ENCODE results near the gene LY6G6C.

Gene LY6G6C

GRCh38 chr6:31701666-31702404 is 19.7 kb downstream of the LY6G6C start:
- no peak for DNase-seq (ENCODE audit: low read depth, low spot score)

GRCh38 chr6:31700740-31701401 is 20.7 kb downstream of the LY6G6C start:
- H3K4me3 ChIP-seq (ENCODE audit: low read depth, low read length), result no peak overlapping the region
- TF ChIP-seq CTCF (IDR thresholded peaks at IDR 0.05; ENCODE audit: insufficient read depth, low read length, missing control alignments), result no peak
- ChIA-PET CTCF (interaction anchor here (1.7 kb wide), 1 partner anchor 9 kb away, joined by 6 read pairs; no protein-coding TSS in a partner anchor), POLR2A (interaction anchor here (1.5 kb wide), 1 partner anchor 127 kb away, joined by 3 read pairs; the partner anchor contains the start of gene HSPA1B)
- no peak for DNase-seq (ENCODE audit: low read depth, low spot score)

More at GRCh38 chr6:31701666-31702404, 19.7 kb downstream of the LY6G6C start:
- ChIA-PET POLR2A (interaction anchor here (0.6 to 1.9 kb wide), 4 partner anchors 8 to 128 kb away, joined by 3 to 6 read pairs (median 3); partner anchors contain the start of gene HSPA1B), CTCF (interaction anchor here (0.8 to 2.2 kb wide), 6 partner anchors 10 to 128 kb away, joined by 3 to 11 read pairs (median 5); no protein-coding TSS in a partner anchor)
- H3K4me3 ChIP-seq (ENCODE audit: low read depth, low read length), result peak overlapping the region; percentile 84
- TF ChIP-seq CTCF (IDR thresholded peaks at IDR 0.05; ENCODE audit: insufficient read depth, low read length, missing control alignments), result no peak

- DNase-seq (ENCODE audit: low read depth, low spot score), result no peak
- POLR2A ChIA-PET, result no interaction called here
- no peak for TF ChIP-seq CTCF (IDR thresholded peaks at IDR 0.05; ENCODE audit: insufficient read depth, low read length, missing control alignments)
- CTCF ChIA-PET, result interaction anchor here (1.1 kb wide), 1 partner anchor 7 kb away, joined by 4 read pairs; no protein-coding TSS in a partner anchor
- no peak overlapping the region for H3K4me3 ChIP-seq (ENCODE audit: low read depth, low read length)
Observed at GRCh38 chr6:31697555-31697954, 24.0 kb downstream of the LY6G6C start.

- DNase-seq (ENCODE audit: low read depth, low spot score), result no peak
- TF ChIP-seq CTCF (IDR thresholded peaks at IDR 0.05; ENCODE audit: insufficient read depth, low read length, missing control alignments), result no peak
- no peak overlapping the region for H3K4me3 ChIP-seq (ENCODE audit: low read depth, low read length)
- POLR2A ChIA-PET, result interaction anchor here (1.9 kb wide), 1 partner anchor 9 kb away, joined by 6 read pairs; the partner anchor contains the start of gene ABHD16A
- CTCF ChIA-PET, result interaction anchor here (1.4 to 4.4 kb wide), 5 partner anchors 12 to 102 kb away, joined by 3 to 29 read pairs (median 4); partner anchors contain the start of genes LY6G5C and VARS1
Observed at GRCh38 chr6:31693535-31693934, 28.0 kb downstream of the LY6G6C start.

GRCh38 chr6:31692886-31693285 is 28.7 kb downstream of the LY6G6C start:
- ChIA-PET CTCF (interaction anchor here (1.0 to 4.4 kb wide), 5 partner anchors 9 to 137 kb away, joined by 3 to 29 read pairs (median 5); partner anchors contain the start of gene LY6G5C), POLR2A (interaction anchor here (1.9 kb wide), 1 partner anchor 10 kb away, joined by 6 read pairs; the partner anchor contains the start of gene ABHD16A)
- H3K4me3 ChIP-seq (ENCODE audit: low read depth, low read length), result no peak overlapping the region
- TF ChIP-seq CTCF (IDR thresholded peaks at IDR 0.05; ENCODE audit: insufficient read depth, low read length, missing control alignments), result no peak
- no peak for DNase-seq (ENCODE audit: low read depth, low spot score)

All from AG04449 (cell line).